Smooth muscle cell (in vitro differentiated cells): ENCODE data around the gene TTC39A. TPM values are rescaled to one million over a fixed set of nuclear protein-coding genes. Genes with fewer than 3 reads are reported as not detected.

ENCODE experiments used
- DNase-seq: peaks from one replicate; lab custom pipeline; 2025; ENCODE audit not compliant: unreplicated experiment; lab: John Stamatoyannopoulos, UW
- H2AFZ ChIP-seq: fragments of 200-600 bp; sonication (generic); 2 replicates; pipeline ENCODE4 v1.6.0; 2016; ENCODE audit warnings: antibody characterized with exemption, low read depth, mild to moderate bottlenecking
- H3F3A ChIP-seq: fragments of 200-600 bp; sonication (generic); 2 replicates; pipeline ENCODE4 v1.6.0; 2017; ENCODE audit warnings: antibody characterized with exemption, low read depth
- H3K27ac ChIP-seq: fragments of 200-600 bp; sonication (generic); 2 replicates; pipeline ENCODE4 v1.5.1; 2016; ENCODE audit warnings: low read depth, mild to moderate bottlenecking
- H3K27me3 ChIP-seq: fragments of 200-600 bp; sonication (generic); 2 replicates; pipeline ENCODE4 v1.6.1; 2016; ENCODE audit warnings: low read depth, mild to moderate bottlenecking
- H3K36me3 ChIP-seq: fragments of 200-600 bp; sonication (generic); 2 replicates; pipeline ENCODE4 v1.5.1; 2016; ENCODE audit warnings: low read depth
- H3K4me1 ChIP-seq: fragments of 200-600 bp; sonication (generic); 2 replicates; pipeline ENCODE4 v1.5.1; 2016; ENCODE audit warnings: low read depth
- H3K4me2 ChIP-seq: fragments of 200-600 bp; sonication (generic); 2 replicates; pipeline ENCODE4 v1.6.0; 2016; ENCODE audit warnings: mild to moderate bottlenecking
- H3K4me3 ChIP-seq: fragments of 200-600 bp; sonication (generic); 2 replicates; pipeline ENCODE4 v1.5.1; 2016; ENCODE audit warnings: mild to moderate bottlenecking
- H3K79me2 ChIP-seq: fragments of 200-600 bp; sonication (generic); 2 replicates; pipeline ENCODE4 v1.6.0; 2016; ENCODE audit warnings: low read depth, mild to moderate bottlenecking
- H3K9ac ChIP-seq: fragments of 200-600 bp; sonication (generic); 2 replicates; pipeline ENCODE4 v1.6.0; 2016; ENCODE audit warnings: low read depth
- H3K9me3 ChIP-seq: fragments of 200-600 bp; sonication (generic); replicated peaks from 2 replicates; pipeline ENCODE4 v1.5.1; 2016; ENCODE audit warnings: low read depth
- H4K20me1 ChIP-seq: fragments of 200-600 bp; sonication (generic); 2 replicates; pipeline ENCODE4 v1.6.0; 2016; ENCODE audit warnings: low read depth
- WGBS: methylation state at CpG from one replicate; pipeline ENCODE4 v1.1.7; 2016; ENCODE audit warnings: low lambda C conversion rate; 5-methylcytosine and 5-hydroxymethylcytosine counted together
- polyA plus RNA-seq: library from polyadenylated mRNA; unstranded; fragments of >200 nt; fragmentation: Nextera tagmentation; extraction: Ambion mirVana; gene quantifications from 2 replicates; pipeline ENCODE4 v1.2.1, GENCODE V29; 2016
- total RNA-seq: library from RNA; depleted of rRNA; stranded (reverse); fragments of >200 nt; gene quantifications from 2 replicates; pipeline ENCODE4 v1.2.3, GENCODE V29; 2014
- TF ChIP-seq, protein P1 (sequence below): fragments of 200-600 bp; sonication (generic); IDR thresholded peaks from 2 replicates; pipeline ENCODE4 v1.5.1; 2017; ENCODE audit warnings: borderline replicate concordance, mild to moderate bottlenecking, antibody characterized with exemption; ENCODE audit not compliant: insufficient read depth, poor library complexity, severe bottlenecking

Gene TTC39A
- total and polyA plus RNA-seq, 2 experiments from 2014 or later = 0.27 to 2.2 TPM

- peaks cover 100% of the 10 kb centered on the region for H3K79me2 ChIP-seq
- H3K9ac ChIP-seq = no peak overlapping the region
- no peaks in the 10 kb centered on the region for H3K27me3 ChIP-seq
- 81% methylated on average over 1 of the region's 1 CpG for WGBS
- peak overlapping the region; percentile 13 for H3K4me2 ChIP-seq
- no peaks in the 10 kb centered on the region for H3F3A ChIP-seq
- no peak overlapping the region for H3K4me3 ChIP-seq
- no peak overlapping the region for H3K27ac ChIP-seq
- DNase-seq = no peak
- no peaks in the 10 kb centered on the region for H3K36me3 ChIP-seq
- H4K20me1 ChIP-seq = peaks cover 88% of the 10 kb centered on the region
- H2AFZ ChIP-seq = no peak overlapping the region
- H3K9me3 ChIP-seq = no peaks in the 10 kb centered on the region
- H3K4me1 ChIP-seq = peaks cover 16% of the 10 kb centered on the region
- TF ChIP-seq, protein P1, sequence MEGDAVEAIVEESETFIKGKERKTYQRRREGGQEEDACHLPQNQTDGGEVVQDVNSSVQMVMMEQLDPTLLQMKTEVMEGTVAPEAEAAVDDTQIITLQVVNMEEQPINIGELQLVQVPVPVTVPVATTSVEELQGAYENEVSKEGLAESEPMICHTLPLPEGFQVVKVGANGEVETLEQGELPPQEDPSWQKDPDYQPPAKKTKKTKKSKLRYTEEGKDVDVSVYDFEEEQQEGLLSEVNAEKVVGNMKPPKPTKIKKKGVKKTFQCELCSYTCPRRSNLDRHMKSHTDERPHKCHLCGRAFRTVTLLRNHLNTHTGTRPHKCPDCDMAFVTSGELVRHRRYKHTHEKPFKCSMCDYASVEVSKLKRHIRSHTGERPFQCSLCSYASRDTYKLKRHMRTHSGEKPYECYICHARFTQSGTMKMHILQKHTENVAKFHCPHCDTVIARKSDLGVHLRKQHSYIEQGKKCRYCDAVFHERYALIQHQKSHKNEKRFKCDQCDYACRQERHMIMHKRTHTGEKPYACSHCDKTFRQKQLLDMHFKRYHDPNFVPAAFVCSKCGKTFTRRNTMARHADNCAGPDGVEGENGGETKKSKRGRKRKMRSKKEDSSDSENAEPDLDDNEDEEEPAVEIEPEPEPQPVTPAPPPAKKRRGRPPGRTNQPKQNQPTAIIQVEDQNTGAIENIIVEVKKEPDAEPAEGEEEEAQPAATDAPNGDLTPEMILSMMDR = no peak
Observed at GRCh38 chr1:51241119-51241518, 89.2 kb downstream of the TTC39A start.

- Histone ChIP-seq H3K4me1 (peaks cover 16% of the 10 kb centered on the region), H4K20me1 (peaks cover 77% of the 10 kb centered on the region), H3K4me2 (no peak overlapping the region), H3K4me3 (no peak overlapping the region), H2AFZ (no peak overlapping the region), H3K79me2 (peaks cover 93% of the 10 kb centered on the region), H3K27ac (no peak overlapping the region), H3K27me3 (no peaks in the 10 kb centered on the region), H3K36me3 (no peaks in the 10 kb centered on the region), H3F3A (no peaks in the 10 kb centered on the region), H3K9me3 (no peaks in the 10 kb centered on the region), H3K9ac (no peak overlapping the region)
- DNase-seq = no peak
- TF ChIP-seq, protein P1 = no peak
- WGBS = 94% methylated on average over 2 of the region's 2 CpGs
Observed at GRCh38 chr1:51240084-51240483, 90.3 kb downstream of the TTC39A start.

DNA sequence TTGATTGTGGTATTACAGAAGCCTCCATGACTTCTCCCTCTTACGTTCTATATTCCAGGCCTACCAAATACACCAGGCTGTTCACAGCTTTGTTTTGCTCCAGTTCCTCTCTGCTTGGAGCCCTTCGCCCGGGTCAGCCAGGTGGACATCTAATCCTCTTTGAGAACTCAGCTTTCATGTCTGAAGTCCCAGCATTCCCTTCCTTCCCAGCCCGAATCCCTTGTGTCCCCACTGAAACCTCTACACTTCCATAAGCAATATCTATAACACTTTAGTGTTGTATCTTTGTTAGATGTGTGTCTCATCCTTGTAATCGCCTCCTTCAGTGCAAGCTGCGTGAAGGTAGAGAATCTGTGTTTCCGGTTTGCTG lies 92.3 kb downstream of the TTC39A start:
- no peak for DNase-seq
- no peaks in the 10 kb centered on the region for H3K9me3 ChIP-seq

More for the DNA sequence above, 92.3 kb downstream of the TTC39A start:
- peak overlapping the region; percentile 92 for H3K4me2 ChIP-seq
- peak overlapping the region; percentile 99 for H3K9ac ChIP-seq
- H3K36me3 ChIP-seq = no peaks in the 10 kb centered on the region
- peaks cover 57% of the 10 kb centered on the region for H4K20me1 ChIP-seq
- no peaks in the 10 kb centered on the region for H3F3A ChIP-seq
- H3K27ac ChIP-seq = peak overlapping the region; percentile 96
- TF ChIP-seq, protein P1 = no peak
- 28% methylated on average over 7 of the region's 7 CpGs for WGBS
- H3K27me3 ChIP-seq = no peaks in the 10 kb centered on the region
- peak overlapping the region; percentile 87 for H3K4me3 ChIP-seq
- no peak overlapping the region for H2AFZ ChIP-seq
- peaks cover 72% of the 10 kb centered on the region for H3K79me2 ChIP-seq
- H3K4me1 ChIP-seq = peaks cover 16% of the 10 kb centered on the region
